Neural cell (in vitro differentiated cells): ENCODE results near the gene RSF1. TPM values are rescaled to one million over a fixed set of nuclear protein-coding genes. Genes with fewer than 3 reads are reported as not detected.
"Not testable (repeated sequence)": the region's sequence is repeated elsewhere in the genome, so short reads cannot be mapped to it uniquely, and the experiment has no call there.

ENCODE experiments used
- H2AFZ ChIP-seq: fragments of 200-600, 300-800 bp; sonication (generic), shearing (Covaris generic); 2 replicates; pipeline ENCODE4 v1.6.0; 2014; ENCODE audit warnings: low read depth, mild to moderate bottlenecking, antibody characterized with exemption, low read length, moderate library complexity
- H3F3A ChIP-seq: fragments of 200-600 bp; shearing (Covaris generic); 2 replicates; pipeline ENCODE4 v1.6.1; 2016; ENCODE audit warnings: mild to moderate bottlenecking, moderate library complexity, mixed read lengths, antibody characterized with exemption, low read length; ENCODE audit not compliant: insufficient read depth, poor library complexity, severe bottlenecking
- H3K27ac ChIP-seq: fragments of 200-600, 300-800 bp; sonication (generic), shearing (Covaris generic); 2 replicates; pipeline ENCODE4 v1.5.1; 2014; ENCODE audit warnings: mild to moderate bottlenecking, low read length, moderate library complexity
- H3K27me3 ChIP-seq: fragments of 300-800, 200-600 bp; sonication (generic), shearing (Covaris generic); 2 replicates; pipeline ENCODE4 v1.6.0; 2014; ENCODE audit warnings: mild to moderate bottlenecking, low read depth, low read length, moderate library complexity; ENCODE audit not compliant: insufficient read depth
- H3K36me3 ChIP-seq: fragments of 300-800, 200-600 bp; sonication (generic), shearing (Covaris generic); 2 replicates; pipeline ENCODE4 v1.5.1; 2014; ENCODE audit warnings: mild to moderate bottlenecking, antibody characterized with exemption, low read length, moderate library complexity; ENCODE audit not compliant: insufficient read depth
- H3K4me2 ChIP-seq: fragments of 300-800, 200-600 bp; sonication (generic), shearing (Covaris generic); 2 replicates; pipeline ENCODE4 v1.6.0; 2014; ENCODE audit warnings: mild to moderate bottlenecking, low read length
- H3K4me3 ChIP-seq: fragments of 300-800, 200-600 bp; sonication (generic), shearing (Covaris generic); 2 replicates; pipeline ENCODE4 v1.5.1; 2014; ENCODE audit warnings: mild to moderate bottlenecking, low read length, moderate library complexity
- H3K79me2 ChIP-seq: fragments of 200-600 bp; shearing (Covaris generic); replicated peaks from 2 replicates; pipeline ENCODE4 v1.6.0; 2014; ENCODE audit warnings: mild to moderate bottlenecking, low read length, moderate library complexity; ENCODE audit not compliant: insufficient read depth
- H3K9ac ChIP-seq: fragments of 300-800, 200-600 bp; sonication (generic), shearing (Covaris generic); 2 replicates; pipeline ENCODE4 v1.6.1; 2016; ENCODE audit warnings: mild to moderate bottlenecking, low read length, mixed read lengths
- H3K9me2 ChIP-seq: fragments of 200-600 bp; shearing (Covaris generic); 2 replicates; pipeline ENCODE4 v1.6.1; 2016; ENCODE audit warnings: mild to moderate bottlenecking, low read length, mixed read lengths; ENCODE audit not compliant: insufficient read depth
- H3K9me3 ChIP-seq: fragments of 200-600, 300-800 bp; sonication (generic), shearing (Covaris generic); 2 replicates; pipeline ENCODE4 v1.6.1; 2016; ENCODE audit warnings: mild to moderate bottlenecking, mixed run types, low read length, moderate library complexity, mixed read lengths
- H4K20me1 ChIP-seq: fragments of 200-600 bp; shearing (Covaris generic); 2 replicates; pipeline ENCODE4 v1.6.1; 2016; ENCODE audit warnings: mild to moderate bottlenecking, mixed run types; ENCODE audit not compliant: insufficient read depth
- CTCF ChIP-seq: fragments of 450-650 bp; IDR thresholded peaks from 2 replicates; pipeline ENCODE4 v1.5.1; 2014; ENCODE audit warnings: antibody characterized with exemption, mild to moderate bottlenecking, moderate library complexity; ENCODE audit not compliant: poor library complexity, severe bottlenecking
- EP300 ChIP-seq: fragments of 450-650 bp; conservative IDR thresholded peaks from 2 replicates; pipeline ENCODE4 v1.6.1; 2014; ENCODE audit warnings: antibody characterized with exemption, mild to moderate bottlenecking, moderate library complexity; ENCODE audit not compliant: poor library complexity, severe bottlenecking
- EZH2 ChIP-seq: fragments of 200-600, 300-800 bp; shearing (Covaris generic), sonication (generic); IDR thresholded peaks from 2 replicates; pipeline ENCODE4 v1.6.1; 2014; ENCODE audit warnings: antibody characterized with exemption, low read length, borderline replicate concordance, mild to moderate bottlenecking; ENCODE audit not compliant: insufficient read depth, poor library complexity, severe bottlenecking
- MXI1 ChIP-seq: fragments of 450-650 bp; conservative IDR thresholded peaks from 2 replicates; pipeline ENCODE4 v1.6.1; 2014; ENCODE audit warnings: antibody characterized with exemption, mild to moderate bottlenecking; ENCODE audit not compliant: poor library complexity, severe bottlenecking
- POLR2AphosphoS5 ChIP-seq: IDR thresholded peaks from 2 replicates; pipeline ENCODE4 v1.6.1; 2012
- RAD21 ChIP-seq: fragments of 450-650 bp; conservative IDR thresholded peaks from 2 replicates; pipeline ENCODE4 v1.6.1; 2014; ENCODE audit warnings: antibody characterized with exemption, mild to moderate bottlenecking, moderate library complexity
- REST ChIP-seq: IDR thresholded peaks from 2 replicates; pipeline ENCODE4 v1.6.1; 2012; ENCODE audit warnings: borderline replicate concordance
- SMC3 ChIP-seq: fragments of 450-650 bp; conservative IDR thresholded peaks from 2 replicates; pipeline ENCODE4 v1.6.1; 2014; ENCODE audit warnings: antibody characterized with exemption, mild to moderate bottlenecking, moderate library complexity; ENCODE audit not compliant: poor library complexity
- TAF1 ChIP-seq: IDR thresholded peaks from 2 replicates; pipeline ENCODE4 v1.6.1; 2012; ENCODE audit warnings: low read depth
- polyA plus RNA-seq: library from polyadenylated mRNA; depleted of rRNA; stranded (reverse); fragments of >200 nt; gene quantifications from 2 replicates; pipeline ENCODE4 v1.2.3, GENCODE V29; 2014

RSF1 gene
- polyA plus RNA-seq, 1 donor from 2014 or later: 19.1 TPM

GRCh38 chr11:77851503-77851902 is 31.0 kb upstream of the RSF1 start:
- Histone ChIP-seq H3F3A (no peaks in the 10 kb centered on the region), H3K9me3 (peaks cover 12% of the 10 kb centered on the region), H3K27ac (no peak overlapping the region), H4K20me1 (no peaks in the 10 kb centered on the region), H3K36me3 (no peaks in the 10 kb centered on the region), H2AFZ (no peak overlapping the region), H3K9ac (no peak overlapping the region), H3K4me3 (no peak overlapping the region), H3K27me3 (no peaks in the 10 kb centered on the region), H3K9me2 (no peaks in the 10 kb centered on the region), H3K79me2 (no peaks in the 10 kb centered on the region), H3K4me2 (no peak overlapping the region)
- TF ChIP-seq MXI1: no peak
- TF ChIP-seq EZH2: no peak
- no peak for TF ChIP-seq REST
- no peak for TF ChIP-seq EP300

- H3F3A ChIP-seq, H3K9ac ChIP-seq, H3K27ac ChIP-seq, H3K9me2 ChIP-seq, H4K20me1 ChIP-seq, H3K36me3 ChIP-seq, H3K4me2 ChIP-seq, H3K27me3 ChIP-seq, H2AFZ ChIP-seq, H3K79me2 ChIP-seq, H3K4me3 ChIP-seq, H3K9me3 ChIP-seq: not testable (repeated sequence)
These were observed 23.2 kb upstream of the RSF1 start for GRCh38 chr11:77843700-77844099.

- Histone ChIP-seq H4K20me1 (no peaks in the 10 kb centered on the region), H3K9me3 (no peaks in the 10 kb centered on the region), H2AFZ (no peak overlapping the region), H3K27me3 (no peaks in the 10 kb centered on the region), H3K27ac (no peak overlapping the region), H3F3A (no peaks in the 10 kb centered on the region), H3K79me2 (no peaks in the 10 kb centered on the region), H3K9ac (no peak overlapping the region), H3K4me2 (no peak overlapping the region), H3K4me3 (no peak overlapping the region), H3K9me2 (no peaks in the 10 kb centered on the region), H3K36me3 (no peaks in the 10 kb centered on the region)
- TF ChIP-seq EZH2: no peak
- TF ChIP-seq SMC3: no peak
- no peak for TF ChIP-seq POLR2AphosphoS5
- TF ChIP-seq RAD21: no peak
- no peak for TF ChIP-seq REST
- TF ChIP-seq EP300: no peak
- no peak for TF ChIP-seq MXI1
- no peak for TF ChIP-seq TAF1
- TF ChIP-seq CTCF: no peak
These were observed 22.1 kb upstream of the RSF1 start for GRCh38 chr11:77842441-77843121.
